GM19467 (cell line): ENCODE results near the gene VPS37C.

Source experiments
- ATAC-seq: cut with Tn5 transposase; IDR thresholded peaks from one replicate; pipeline ENCODE4 v1.9.1; 2021; ENCODE audit warnings: mild to moderate bottlenecking, moderate library complexity; ENCODE audit not compliant: unreplicated experiment

VPS37C gene

GRCh38 chr11:61134801-61135257, 26.4 kb downstream of the VPS37C start:
- ATAC-seq: no peak

GRCh38 chr11:61133956-61134662, 27.1 kb downstream of the VPS37C start:
- no peak for ATAC-seq

DNA sequence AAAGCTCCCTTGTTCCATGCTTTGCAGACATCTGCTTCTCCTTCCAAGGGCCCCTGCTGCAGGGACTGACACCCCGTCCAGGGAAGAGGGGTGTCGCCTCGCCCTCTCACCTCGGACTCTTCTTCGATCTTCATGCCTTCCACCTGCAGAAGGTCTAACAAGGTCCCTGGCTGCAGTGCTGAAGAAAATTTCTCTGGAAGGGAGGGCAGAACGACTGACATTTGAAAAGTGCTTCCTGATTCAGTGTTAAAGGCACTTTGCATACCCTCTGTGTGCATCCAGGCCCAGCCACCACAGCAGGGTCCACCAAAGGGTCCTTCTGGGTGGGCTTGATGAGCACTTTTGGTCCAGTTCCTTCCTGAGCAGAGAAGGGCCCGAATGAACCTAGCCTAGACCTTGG, 28.1 kb downstream of the VPS37C start:
- no peak for ATAC-seq

DNA sequence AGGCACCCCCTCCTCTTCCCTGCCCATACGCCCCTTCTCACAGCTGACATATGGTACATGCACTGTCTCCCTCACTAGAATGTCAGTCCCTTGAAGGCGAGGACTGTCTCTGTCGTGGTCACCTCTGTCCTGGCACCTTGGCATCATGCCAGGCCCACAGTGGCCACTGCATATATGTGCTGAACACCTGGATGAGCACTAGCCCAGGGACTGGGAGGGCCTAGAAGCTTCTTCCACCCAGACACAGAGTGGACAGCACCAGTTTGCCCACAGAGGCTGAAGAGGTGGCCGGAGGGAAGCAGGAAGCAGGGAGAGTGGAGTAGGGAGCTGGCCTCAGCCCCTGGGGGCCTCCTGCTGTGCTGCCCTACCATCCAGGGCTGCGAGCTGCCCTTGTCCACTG, 28.6 kb downstream of the VPS37C start:
- no peak for ATAC-seq

GRCh38 chr11:61131998-61132555, 29.1 kb downstream of the VPS37C start:
- no peak for ATAC-seq

DNA sequence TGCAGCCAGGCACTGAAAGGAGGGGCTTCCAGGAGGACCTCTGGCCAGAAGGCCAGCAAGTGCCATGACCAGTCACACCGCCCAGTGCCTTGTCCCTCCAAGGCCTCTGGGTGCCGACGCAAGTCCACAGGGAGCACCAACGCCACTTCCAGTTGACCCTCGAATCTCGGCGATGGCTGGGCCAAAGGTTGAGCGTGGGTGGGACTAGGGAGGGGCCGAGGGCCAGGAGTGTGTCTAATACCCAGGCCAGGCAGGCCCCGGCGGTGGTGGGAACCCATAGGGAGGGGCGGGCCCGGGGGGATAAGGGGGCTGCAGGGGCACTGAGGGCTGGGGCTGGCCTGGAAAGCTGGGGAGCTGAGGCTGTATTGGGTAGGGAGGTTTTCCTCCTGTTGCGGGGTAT, 29.6 kb downstream of the VPS37C start:
- ATAC-seq: no peak

- ATAC-seq: no peak
These were observed 30.0 kb downstream of the VPS37C start for GRCh38 chr11:61131186-61131585.

DNA sequence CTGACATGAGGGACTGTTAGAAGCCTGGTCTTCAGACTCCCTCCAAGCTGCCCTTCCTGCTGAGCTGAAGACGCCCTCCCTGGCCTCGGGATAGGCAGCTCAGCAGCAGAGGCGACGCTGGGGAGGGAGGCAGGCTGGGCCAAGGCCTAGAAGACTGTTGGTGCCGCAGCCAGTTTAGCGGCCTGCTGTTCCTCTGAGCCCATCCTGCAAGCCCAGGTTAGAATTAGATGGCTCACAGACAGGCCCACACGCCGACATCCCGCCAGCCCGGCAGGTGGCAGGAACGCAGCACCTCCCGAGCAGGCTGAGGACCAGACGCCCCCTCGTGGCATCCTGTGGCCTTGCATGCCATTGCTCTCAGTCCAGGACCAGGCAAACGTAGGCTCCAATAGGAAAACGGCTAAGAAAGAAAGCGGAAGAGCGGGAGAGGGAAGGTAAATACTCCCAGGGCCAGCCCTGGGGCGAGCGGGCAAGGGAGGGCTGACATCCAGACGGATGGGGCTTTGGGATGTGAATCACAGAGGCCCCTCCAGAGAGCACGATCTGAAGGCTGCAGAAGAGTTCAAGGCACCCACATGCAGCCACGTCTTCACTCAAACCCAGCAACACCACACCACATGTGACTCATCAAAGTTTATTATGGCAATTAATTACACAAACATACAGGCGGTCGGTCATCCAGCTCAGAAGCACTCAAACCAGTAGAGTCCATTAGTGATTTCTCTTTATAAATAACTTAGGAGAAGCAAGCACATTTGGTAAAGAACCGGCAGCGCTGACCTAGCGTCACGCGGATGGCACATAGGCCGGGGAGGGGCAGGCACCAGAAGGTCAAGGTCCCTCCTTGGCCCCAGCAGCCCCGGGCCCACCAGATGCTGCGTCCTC, 31.3 kb downstream of the VPS37C start:
- peak; percentile 90 for ATAC-seq

GRCh38 chr11:61128947-61129638, 32.1 kb downstream of the VPS37C start:
- ATAC-seq: no peak

DNA sequence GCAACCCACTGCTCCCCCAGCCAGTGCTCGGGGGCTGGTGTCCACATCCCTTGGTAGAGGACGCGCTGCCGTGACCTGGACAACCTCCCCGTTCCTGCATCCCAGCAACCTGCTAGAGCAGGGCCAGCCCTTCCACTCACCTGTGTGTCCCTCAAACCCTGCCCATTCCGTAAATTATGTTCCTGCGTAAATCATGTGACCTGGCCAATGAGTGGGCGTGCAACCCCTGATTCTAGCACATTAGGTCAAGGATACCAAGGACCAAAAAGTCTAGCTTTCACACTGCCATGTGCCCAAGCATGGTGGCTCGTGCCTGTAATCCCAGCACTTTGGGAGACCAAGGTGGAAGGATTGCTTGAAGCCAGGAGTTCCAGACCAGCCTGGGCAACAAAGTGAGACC, 33.2 kb downstream of the VPS37C start:
- ATAC-seq: no peak

DNA sequence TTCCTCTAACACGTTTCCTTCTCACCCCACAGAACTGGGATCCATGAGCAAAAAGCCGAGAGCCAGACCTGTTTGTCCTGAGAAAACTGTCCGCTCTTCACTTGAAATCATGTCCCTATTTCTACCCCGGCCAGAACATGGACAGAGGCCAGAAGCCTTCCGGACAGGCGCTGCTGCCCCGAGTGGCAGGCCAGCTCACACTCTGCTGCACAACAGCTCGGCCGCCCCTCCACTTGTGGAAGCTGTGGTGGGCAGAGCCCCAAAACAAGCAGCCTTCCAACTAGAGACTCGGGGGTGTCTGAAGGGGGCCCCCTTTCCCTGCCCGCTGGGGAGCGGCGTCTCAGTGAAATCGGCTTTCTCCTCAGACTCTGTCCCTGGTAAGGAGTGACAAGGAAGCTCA, 35.0 kb downstream of the VPS37C start:
- no peak for ATAC-seq

- no peak for ATAC-seq
These were observed 35.9 kb downstream of the VPS37C start for GRCh38 chr11:61125310-61125684.

DNA sequence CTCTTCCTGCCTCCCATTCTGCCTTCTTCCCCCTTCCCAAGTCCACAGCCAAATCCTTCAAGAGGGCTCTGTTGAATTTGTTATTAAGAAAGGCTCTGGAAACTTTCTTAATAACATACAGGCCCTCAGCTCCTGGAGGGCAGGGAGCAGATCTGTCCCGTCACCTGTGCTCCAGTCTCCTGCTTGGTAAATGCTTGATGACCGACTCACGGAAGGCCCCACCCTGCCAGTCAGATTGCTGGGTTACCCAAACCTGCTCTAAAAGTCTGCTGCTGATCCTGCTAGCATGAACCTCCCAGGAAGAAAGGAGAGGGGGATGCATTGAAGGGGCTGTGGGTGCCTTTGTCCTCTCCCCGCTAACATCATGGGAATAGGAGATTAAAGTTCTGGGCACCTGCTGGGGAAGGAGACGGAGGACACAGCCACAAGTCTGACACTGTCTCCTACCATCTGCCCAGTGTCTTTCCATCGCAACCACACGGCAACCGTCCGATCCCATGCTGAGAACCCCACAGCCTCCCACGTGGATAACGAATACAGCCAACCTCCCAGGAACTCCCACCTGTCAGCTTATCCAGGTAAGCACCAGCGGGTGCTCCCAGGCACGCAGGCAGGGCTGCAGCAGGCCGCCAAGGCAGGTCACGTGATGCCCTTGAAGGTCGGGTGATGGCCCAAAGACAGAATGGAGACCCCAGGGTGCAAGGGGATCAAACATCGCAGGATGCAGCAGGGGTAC, 36.5 kb downstream of the VPS37C start:
- no peak for ATAC-seq

DNA sequence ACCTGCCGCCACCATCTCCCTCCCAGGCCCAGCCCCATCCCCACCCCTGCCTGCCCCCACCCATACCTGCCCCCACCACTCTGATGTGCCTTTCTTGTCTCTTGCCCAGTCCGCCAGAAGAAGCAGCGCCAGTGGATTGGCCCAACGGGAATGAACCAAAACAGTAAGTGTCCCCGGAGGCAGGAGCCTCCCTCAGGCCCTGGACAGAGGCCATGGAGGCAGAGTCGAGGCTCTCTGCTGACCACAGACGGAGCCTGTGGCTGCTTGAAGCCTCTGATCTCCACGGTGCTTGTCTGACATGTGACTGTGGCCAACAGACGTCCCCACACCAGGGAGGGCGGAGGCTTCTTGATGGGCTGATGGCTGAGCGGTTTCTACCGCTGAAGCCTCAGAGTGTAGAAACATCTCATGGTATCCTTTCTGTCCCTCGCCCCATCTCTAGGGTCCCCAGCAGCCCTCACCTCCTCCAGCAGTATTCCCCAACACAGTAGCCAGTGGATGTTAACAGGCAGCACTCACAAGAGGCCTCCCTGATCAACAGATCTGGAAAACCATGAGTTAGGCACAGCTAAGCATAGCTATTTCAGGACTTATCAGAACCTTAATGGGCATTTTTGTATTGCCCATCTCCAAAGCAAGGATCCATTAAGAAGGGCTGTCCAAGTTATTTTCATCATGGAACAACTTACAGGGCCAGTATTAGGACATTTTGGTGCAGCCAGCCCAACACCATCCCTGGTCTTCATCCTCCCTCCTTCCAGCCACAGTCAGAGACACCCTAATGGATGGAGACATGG, 37.3 kb downstream of the VPS37C start:
- no peak for ATAC-seq

DNA sequence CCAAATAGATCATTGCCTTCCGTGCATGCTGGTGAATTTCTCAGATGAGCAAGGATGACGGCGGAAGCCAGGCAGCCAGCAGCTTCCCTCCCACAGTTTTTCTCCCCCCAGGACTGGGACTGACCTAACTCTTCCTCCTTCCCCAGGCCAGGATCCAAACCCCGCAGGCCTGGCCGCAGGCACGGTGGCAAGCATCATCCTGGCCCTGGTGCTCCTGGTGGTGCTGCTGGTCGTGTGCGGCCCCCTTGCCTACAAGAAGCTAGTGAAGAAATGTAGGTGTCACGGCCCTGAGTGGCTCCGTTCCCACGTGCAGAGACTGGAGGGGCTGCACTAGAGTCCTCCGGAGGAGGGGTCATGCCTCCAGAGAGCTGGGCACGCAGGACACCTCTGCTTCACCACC, 38.5 kb downstream of the VPS37C start:
- ATAC-seq: no peak

GRCh38 chr11:61121917-61122316, 39.3 kb downstream of the VPS37C start:
- ATAC-seq: no peak

GRCh38 chr11:61121192-61121831, 39.9 kb downstream of the VPS37C start:
- ATAC-seq: no peak

DNA sequence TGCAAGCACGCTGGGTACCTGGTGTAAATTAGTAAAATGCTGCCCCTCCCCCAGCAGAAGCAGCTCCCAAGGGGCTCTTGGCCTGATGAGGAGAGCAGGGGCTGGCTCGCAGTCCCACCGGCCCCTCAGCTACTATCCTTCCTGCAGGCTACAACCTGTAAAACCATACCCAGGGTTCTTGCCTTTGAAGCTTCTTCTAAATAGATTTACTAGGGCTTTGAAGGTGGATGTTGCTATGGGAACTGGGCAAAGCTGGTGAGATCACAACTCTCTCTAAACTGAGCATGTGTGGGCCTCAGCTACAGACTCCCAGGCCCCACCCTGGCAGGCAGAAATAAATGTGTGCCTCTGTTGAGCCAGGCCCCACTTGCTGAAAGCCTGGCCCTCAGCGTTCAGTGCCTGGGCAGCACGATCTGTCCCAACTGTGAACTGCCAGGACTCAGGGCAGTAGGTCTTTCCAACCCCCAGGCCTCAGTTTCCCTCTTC, 40.5 kb downstream of the VPS37C start:
- no peak for ATAC-seq

DNA sequence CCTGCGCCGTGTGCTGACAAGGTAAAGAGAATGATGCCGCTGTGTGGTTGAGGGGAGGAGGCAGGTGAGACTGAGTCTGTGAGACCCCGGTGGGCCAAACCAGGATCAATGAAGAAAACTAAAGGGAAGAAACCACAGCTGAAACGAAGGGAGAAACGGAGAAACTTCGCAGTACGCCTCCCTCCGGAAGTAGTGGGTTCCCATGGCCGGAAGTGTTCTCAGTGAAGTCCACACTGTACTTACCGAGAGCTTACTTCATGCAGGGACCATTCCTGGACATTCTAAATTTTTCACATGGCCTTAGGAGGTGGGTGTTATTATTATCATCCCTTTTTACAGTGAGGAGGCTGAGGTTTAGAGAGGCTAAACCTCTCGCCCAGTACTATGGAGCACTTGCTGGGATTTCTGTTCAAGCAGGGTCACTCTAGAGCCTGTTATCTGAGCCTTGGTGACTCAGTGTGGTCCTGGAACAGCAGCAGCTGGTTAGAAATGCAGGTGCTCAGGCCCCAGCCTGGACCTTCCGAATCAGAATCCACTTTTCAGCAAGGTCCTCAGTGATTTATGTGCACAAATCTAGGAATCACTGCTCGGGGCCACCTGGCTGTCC, 41.0 kb downstream of the VPS37C start:
- no peak for ATAC-seq
